OCI-LY7 (cell line): ENCODE results near the gene VEZF1. TPM values are rescaled to one million over a fixed set of nuclear protein-coding genes. Genes with fewer than 3 reads are reported as not detected.

Experiments used
- BruUV-seq: library from RNA; stranded (reverse); fragments of 400-500 nt; replicated peaks from 2 replicates; lab custom pipeline; 2021; lab: Mats Ljungman, UMichigan
- CTCF ChIA-PET: fragments of 300-600 bp; sonication (Branson Sonifier 250); formaldehyde crosslinking; loops from one replicate; lab custom pipeline; 2022; ENCODE audit warnings: antibody characterized with exemption; ENCODE audit not compliant: unreplicated experiment; lab: Charles Lee
- POLR2A ChIA-PET: fragments of 300-600 bp; sonication (Branson Sonifier 250); formaldehyde crosslinking; loops from one replicate; lab custom pipeline; 2022; ENCODE audit warnings: antibody characterized with exemption; lab: Charles Lee
- DNase-seq: peaks from one replicate; pipeline ENCODE4 v3.0.0-alpha.2; 2015; ENCODE audit warnings: low spot score
- H2AFZ ChIP-seq: fragments of 200-600 bp; sonication (generic), shearing (Covaris generic); 2 replicates; pipeline ENCODE4 v1.6.1; 2014; ENCODE audit warnings: mild to moderate bottlenecking, antibody characterized with exemption, low read length, moderate library complexity
- H3K27ac ChIP-seq: fragments of 200-600 bp; sonication (generic); 2 replicates; pipeline ENCODE4 v1.5.1; 2014; ENCODE audit warnings: mixed run types, low read depth, mild to moderate bottlenecking, moderate library complexity, low read length, inconsistent platforms; ENCODE audit not compliant: poor library complexity, severe bottlenecking
- H3K36me3 ChIP-seq: fragments of 200-600 bp; sonication (generic); 2 replicates; pipeline ENCODE4 v1.6.1; 2014; ENCODE audit warnings: mild to moderate bottlenecking, antibody characterized with exemption, low read length, moderate library complexity, mixed read lengths; ENCODE audit not compliant: insufficient read depth
- H3K4me1 ChIP-seq: fragments of 200-600 bp; sonication (generic); 2 replicates; pipeline ENCODE4 v1.5.1; 2014; ENCODE audit warnings: mild to moderate bottlenecking, low read length; ENCODE audit not compliant: insufficient read depth, poor library complexity, severe bottlenecking
- H3K4me2 ChIP-seq: fragments of 200-600 bp; sonication (generic); 2 replicates; pipeline ENCODE4 v1.6.1; 2014; ENCODE audit warnings: mild to moderate bottlenecking, low read length
- H3K4me3 ChIP-seq: fragments of 200-600 bp; sonication (generic); 2 replicates; pipeline ENCODE4 v1.5.1; 2014; ENCODE audit warnings: mild to moderate bottlenecking, low read depth, low read length; ENCODE audit not compliant: poor library complexity, severe bottlenecking
- H3K79me2 ChIP-seq: fragments of 200-600 bp; sonication (generic); 2 replicates; pipeline ENCODE4 v1.6.1; 2016; ENCODE audit warnings: low read depth, mild to moderate bottlenecking, low read length, moderate library complexity, mixed read lengths; ENCODE audit not compliant: insufficient read depth
- H3K9me2 ChIP-seq: fragments of 200-600 bp; sonication (generic); 2 replicates; pipeline ENCODE4 v1.6.1; 2016; ENCODE audit warnings: mild to moderate bottlenecking, low read length, mixed read lengths; ENCODE audit not compliant: insufficient read depth
- H3K9me3 ChIP-seq: fragments of 200-600 bp; sonication (generic); 2 replicates; pipeline ENCODE4 v1.6.1; 2014; ENCODE audit warnings: mild to moderate bottlenecking, mixed run types, low read length, mixed read lengths
- H4K20me1 ChIP-seq: fragments of 200-600 bp; sonication (generic); 2 replicates; pipeline ENCODE4 v1.6.1; 2014; ENCODE audit warnings: mild to moderate bottlenecking, antibody characterized with exemption, low read length, moderate library complexity, mixed read lengths; ENCODE audit not compliant: insufficient read depth
- EZH2phosphoT487 ChIP-seq: fragments of 200-600 bp; sonication (generic); IDR thresholded peaks from 2 replicates; pipeline ENCODE4 v1.6.1; 2018; ENCODE audit warnings: low read depth, borderline replicate concordance, mild to moderate bottlenecking, mixed run types, antibody characterized with exemption, low read length, moderate library complexity, mixed read lengths
- intact Hi-C: fragments of 100-400 bp; cut with micrococcal nuclease; formaldehyde crosslinking; loops from one replicate; pipeline ENCODE4 v1.10.0; 2022; ENCODE audit not compliant: unreplicated experiment
- total RNA-seq, 2 experiments: library from RNA; depleted of rRNA in 1 of 2; stranded (reverse); fragments of >200 nt in 1 of 2; shearing (Covaris generic) in 1 of 2; gene quantifications; 2 replicates each; pipeline ENCODE4 v1.2.3, GENCODE V29; 2014 to 2022
- TF ChIP-seq, protein P1 (sequence below): fragments of 200-600 bp; sonication (generic); conservative IDR thresholded peaks from 2 replicates; pipeline ENCODE4 v1.5.1; 2014; ENCODE audit warnings: mild to moderate bottlenecking, antibody characterized with exemption, low read length, moderate library complexity, mixed read lengths

VEZF1 gene
- total RNA-seq, 2 experiments from 2014 or later = 22.6 to 35.4 TPM

DNA sequence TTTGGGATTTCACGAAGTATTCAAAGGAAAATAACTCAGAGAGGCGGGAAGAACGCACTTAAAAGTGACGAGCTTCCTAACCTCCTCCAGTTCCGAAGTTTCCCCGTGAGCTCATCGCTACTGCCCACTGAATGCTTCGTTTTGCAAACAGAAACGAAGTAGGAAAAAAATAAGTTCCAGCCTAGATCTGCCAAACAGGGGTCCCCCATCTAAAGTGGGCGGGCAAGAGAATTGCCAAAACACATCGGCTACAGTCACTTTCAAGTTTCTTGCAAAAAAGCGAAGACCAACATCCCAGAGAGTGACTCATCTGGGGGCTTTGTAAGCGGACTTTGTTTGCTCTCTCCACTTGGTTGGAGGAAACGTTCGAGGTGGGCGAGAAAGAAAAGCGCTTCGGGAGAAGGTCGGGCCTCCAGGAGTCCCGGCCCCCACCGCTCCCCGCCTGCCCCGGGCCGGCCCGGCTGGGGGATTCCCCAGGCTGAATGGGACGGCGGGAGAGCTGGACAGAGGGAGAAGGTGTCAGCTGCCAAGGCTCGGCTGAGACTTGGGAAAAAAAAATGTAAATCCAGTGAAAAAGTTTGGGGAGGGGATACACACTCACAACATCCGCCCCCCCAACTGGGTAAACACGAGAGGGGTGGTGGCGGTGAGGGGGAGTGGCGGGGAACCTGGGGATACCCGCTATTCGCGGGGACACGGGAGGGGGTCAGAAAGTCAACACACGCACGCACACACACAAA, 1.0 kb downstream of the VEZF1 start:
- H3K9me3 ChIP-seq = no peaks in the 10 kb centered on the region
- TF ChIP-seq EZH2phosphoT487 = no peak
- TF ChIP-seq, protein P1, sequence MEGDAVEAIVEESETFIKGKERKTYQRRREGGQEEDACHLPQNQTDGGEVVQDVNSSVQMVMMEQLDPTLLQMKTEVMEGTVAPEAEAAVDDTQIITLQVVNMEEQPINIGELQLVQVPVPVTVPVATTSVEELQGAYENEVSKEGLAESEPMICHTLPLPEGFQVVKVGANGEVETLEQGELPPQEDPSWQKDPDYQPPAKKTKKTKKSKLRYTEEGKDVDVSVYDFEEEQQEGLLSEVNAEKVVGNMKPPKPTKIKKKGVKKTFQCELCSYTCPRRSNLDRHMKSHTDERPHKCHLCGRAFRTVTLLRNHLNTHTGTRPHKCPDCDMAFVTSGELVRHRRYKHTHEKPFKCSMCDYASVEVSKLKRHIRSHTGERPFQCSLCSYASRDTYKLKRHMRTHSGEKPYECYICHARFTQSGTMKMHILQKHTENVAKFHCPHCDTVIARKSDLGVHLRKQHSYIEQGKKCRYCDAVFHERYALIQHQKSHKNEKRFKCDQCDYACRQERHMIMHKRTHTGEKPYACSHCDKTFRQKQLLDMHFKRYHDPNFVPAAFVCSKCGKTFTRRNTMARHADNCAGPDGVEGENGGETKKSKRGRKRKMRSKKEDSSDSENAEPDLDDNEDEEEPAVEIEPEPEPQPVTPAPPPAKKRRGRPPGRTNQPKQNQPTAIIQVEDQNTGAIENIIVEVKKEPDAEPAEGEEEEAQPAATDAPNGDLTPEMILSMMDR = no peak
- ChIA-PET CTCF (no interaction called here), POLR2A (interaction anchor here (0.6 to 2.4 kb wide), 6 partner anchors 11 to 1903 kb away, joined by 3 to 10 read pairs (median 4); no protein-coding TSS in a partner anchor)
- peak overlapping the region; percentile 77 for H3K4me3 ChIP-seq
- H3K36me3 ChIP-seq = peaks cover 33% of the 10 kb centered on the region
- intact Hi-C loops = loop anchor here (5.0 kb wide), 1 partner anchor 85 kb away; no protein-coding TSS in a partner anchor
- peaks cover 23% of the 10 kb centered on the region for H3K4me1 ChIP-seq
- no TSS peak for BruUV-seq
- 0 out of 2 replicates have a peak overlapping the region, but pooled peaks have one; percentile 24 for H2AFZ ChIP-seq
- H4K20me1 ChIP-seq = peaks cover 27% of the 10 kb centered on the region; the same call in 1 of the 2 replicates
- H3K4me2 ChIP-seq = peak overlapping the region; percentile 87
- DNase-seq = no peak
- no peaks in the 10 kb centered on the region for H3K9me2 ChIP-seq
- H3K79me2 ChIP-seq = peaks cover 48% of the 10 kb centered on the region
- no peak overlapping the region for H3K27ac ChIP-seq

DNA sequence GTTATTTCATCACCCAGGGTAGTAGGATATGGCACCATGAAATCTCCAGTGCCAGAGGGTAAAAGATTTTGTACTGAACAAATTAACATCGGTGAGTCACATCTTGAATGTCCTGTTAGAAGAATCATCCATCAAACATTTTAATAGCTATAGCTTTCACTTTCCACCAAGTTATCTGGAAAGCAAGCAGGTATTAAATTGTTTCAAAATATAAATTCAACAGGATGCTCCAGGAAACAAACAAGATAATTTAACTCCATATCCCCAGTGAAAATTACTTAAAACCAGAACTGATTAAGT, 2.4 kb downstream of the VEZF1 start:
- Histone ChIP-seq H3K9me3 (no peaks in the 10 kb centered on the region), H3K36me3 (peaks cover 47% of the 10 kb centered on the region), H3K9me2 (no peaks in the 10 kb centered on the region), H3K79me2 (peaks cover 48% of the 10 kb centered on the region), H3K4me3 (no peak overlapping the region), H3K4me1 (peaks cover 23% of the 10 kb centered on the region), H2AFZ (no peak overlapping the region), H3K4me2 (peak overlapping the region; percentile 31; the same call in 1 of the 2 replicates), H3K27ac (no peak overlapping the region), H4K20me1 (peaks cover 30% of the 10 kb centered on the region; the same call in 1 of the 2 replicates)
- ChIA-PET POLR2A (interaction anchor here (0.6 to 2.4 kb wide), 9 partner anchors 10 to 802 kb away, joined by 3 to 10 read pairs (median 4); no protein-coding TSS in a partner anchor), CTCF (no interaction called here)
- BruUV-seq = no TSS peak
- intact Hi-C loops = loop anchor here (5.0 kb wide), 1 partner anchor 83 kb away; no protein-coding TSS in a partner anchor
- DNase-seq = no peak
- TF ChIP-seq EZH2phosphoT487 = no peak
- TF ChIP-seq, protein P1 = no peak
